Measurements from ENCODE around the gene GPLD1.

DNA sequence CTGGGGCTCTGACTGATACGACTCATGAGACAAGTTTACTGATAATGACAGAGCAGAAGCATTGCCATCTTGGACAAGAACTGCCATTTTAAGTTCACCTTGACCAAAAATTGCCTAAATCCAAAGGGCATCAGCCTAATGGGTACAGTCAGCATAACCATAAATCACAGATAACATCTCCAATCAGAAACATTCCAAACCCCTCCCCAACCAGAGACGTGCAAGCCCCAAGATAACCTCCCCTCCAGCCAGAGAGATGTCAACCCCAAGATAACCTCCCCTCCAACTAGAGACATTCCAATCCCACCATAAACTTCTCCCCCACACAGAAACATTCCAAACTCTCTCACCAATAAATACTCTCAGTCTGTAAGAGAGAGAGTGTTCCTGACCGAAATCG is 10.5 kb downstream of the GPLD1 start:
- TF ChIP-seq, protein P1, sequence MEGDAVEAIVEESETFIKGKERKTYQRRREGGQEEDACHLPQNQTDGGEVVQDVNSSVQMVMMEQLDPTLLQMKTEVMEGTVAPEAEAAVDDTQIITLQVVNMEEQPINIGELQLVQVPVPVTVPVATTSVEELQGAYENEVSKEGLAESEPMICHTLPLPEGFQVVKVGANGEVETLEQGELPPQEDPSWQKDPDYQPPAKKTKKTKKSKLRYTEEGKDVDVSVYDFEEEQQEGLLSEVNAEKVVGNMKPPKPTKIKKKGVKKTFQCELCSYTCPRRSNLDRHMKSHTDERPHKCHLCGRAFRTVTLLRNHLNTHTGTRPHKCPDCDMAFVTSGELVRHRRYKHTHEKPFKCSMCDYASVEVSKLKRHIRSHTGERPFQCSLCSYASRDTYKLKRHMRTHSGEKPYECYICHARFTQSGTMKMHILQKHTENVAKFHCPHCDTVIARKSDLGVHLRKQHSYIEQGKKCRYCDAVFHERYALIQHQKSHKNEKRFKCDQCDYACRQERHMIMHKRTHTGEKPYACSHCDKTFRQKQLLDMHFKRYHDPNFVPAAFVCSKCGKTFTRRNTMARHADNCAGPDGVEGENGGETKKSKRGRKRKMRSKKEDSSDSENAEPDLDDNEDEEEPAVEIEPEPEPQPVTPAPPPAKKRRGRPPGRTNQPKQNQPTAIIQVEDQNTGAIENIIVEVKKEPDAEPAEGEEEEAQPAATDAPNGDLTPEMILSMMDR (IDR thresholded peaks at IDR 0.05) = no peak
- TF ChIP-seq POLR2A (IDR thresholded peaks at IDR 0.05) (no peak), EP300 (IDR thresholded peaks at IDR 0.05) (no peak)
